GM12878 (cell line): ENCODE results near the gene EXOC4. TPM values are rescaled to one million over a fixed set of nuclear protein-coding genes. Genes with fewer than 3 reads are reported as not detected.

Experiments used
- ATAC-seq: fragments of 200-7000 bp; cut with Tn5 transposase; 3 replicates; pipeline ENCODE4 v1.9.1; 2020; ENCODE audit warnings: mild to moderate bottlenecking, moderate library complexity
- BruUV-seq: library from RNA; stranded (reverse); fragments of 400-500 nt; replicated peaks from 2 replicates; lab custom pipeline; 2021; lab: Mats Ljungman, UMichigan
- CTCF ChIA-PET: fragments of 300-600 bp; sonication (Branson Sonifier 250); formaldehyde crosslinking; extraction: SDS; loops from one replicate; lab custom pipeline; 2021; ENCODE audit warnings: inconsistent platforms; lab: Yijun Ruan, JAX
- POLR2A ChIA-PET: fragments of 350-600 bp; formaldehyde crosslinking; extraction: SDS; loops from one replicate; lab custom pipeline; 2021; ENCODE audit warnings: inconsistent platforms; lab: Charles Lee
- RAD21 ChIA-PET: fragments of 300-600 bp; sonication (Branson Sonifier 250); formaldehyde crosslinking; loops from one replicate; lab custom pipeline; 2023; ENCODE audit warnings: antibody characterized with exemption; ENCODE audit not compliant: unreplicated experiment; lab: Charles Lee
- SMC1A ChIA-PET: fragments of 300-600 bp; sonication (Branson Sonifier 250); formaldehyde crosslinking; loops from one replicate; lab custom pipeline; 2023; ENCODE audit not compliant: unreplicated experiment, uncharacterized antibody; lab: Charles Lee
- DNase-seq: peaks from one replicate; pipeline ENCODE4 v3.0.0-alpha.2; 2011; ENCODE audit warnings: low read depth, low spot score
- FAIRE-seq: peaks from 3 replicates; lab custom pipeline; 2011; peaks lifted over from hg19 to GRCh38; lab: Jason Lieb, UNC
- H2AFZ ChIP-seq: 2 replicates; pipeline ENCODE4 v1.6.0; 2011; ENCODE audit warnings: low read depth, low read length, control low read depth; ENCODE audit not compliant: control insufficient read depth
- H3K27ac ChIP-seq: 2 replicates; pipeline ENCODE4 v1.5.1; 2011; ENCODE audit warnings: control low read depth; ENCODE audit not compliant: control insufficient read depth, insufficient read depth
- H3K27me3 ChIP-seq, 2 experiments: replicated peaks in 1 of 2; 2 replicates each; pipeline versions ENCODE4 v1.6.0 to v1.6.1; 2011; ENCODE audit warnings: low read length in 1 of 2; ENCODE audit not compliant: control insufficient read depth in 2 of 2, insufficient read depth in 2 of 2
- H3K36me3 ChIP-seq, 2 experiments: 2 replicates each; pipeline ENCODE4 v1.5.1; 2011; ENCODE audit warnings: low read length in 1 of 2; ENCODE audit not compliant: control insufficient read depth in 2 of 2, insufficient read depth in 2 of 2
- H3K4me1 ChIP-seq: 2 replicates; pipeline ENCODE4 v1.6.1; 2011; ENCODE audit warnings: mild to moderate bottlenecking, low read length, moderate library complexity, mixed read lengths; ENCODE audit not compliant: control insufficient read depth, insufficient read depth
- H3K4me2 ChIP-seq: 2 replicates; pipeline ENCODE4 v1.6.0; 2011; ENCODE audit warnings: control low read depth; ENCODE audit not compliant: control insufficient read depth, insufficient read depth
- H3K4me3 ChIP-seq: fragments of 200-600 bp; sonication (generic); 2 replicates; pipeline ENCODE4 v1.5.1; 2016
- H3K79me2 ChIP-seq: 2 replicates; pipeline ENCODE4 v1.6.0; 2011; ENCODE audit warnings: low read length; ENCODE audit not compliant: control insufficient read depth, insufficient read depth
- H3K9ac ChIP-seq: 2 replicates; pipeline ENCODE4 v1.8.0; 2011; ENCODE audit warnings: low read length, control low read depth, mixed read lengths; ENCODE audit not compliant: control insufficient read depth, insufficient read depth
- H3K9me3 ChIP-seq: replicated peaks from 3 replicates; pipeline ENCODE4 v1.5.1; 2011; ENCODE audit warnings: mild to moderate bottlenecking, low read length; ENCODE audit not compliant: control insufficient read depth, insufficient read depth
- H4K20me1 ChIP-seq: 2 replicates; pipeline ENCODE4 v1.6.0; 2011; ENCODE audit not compliant: control insufficient read depth, insufficient read depth
- ASH2L ChIP-seq: fragments of 300-600, 200-600 bp; sonication (generic); IDR thresholded peaks from 2 replicates; pipeline ENCODE4 v1.6.1; 2017; ENCODE audit warnings: low read depth, mild to moderate bottlenecking, borderline replicate concordance
- BHLHE40 ChIP-seq, 2 experiments: fragments of 450-650 bp in 1 of 2; IDR thresholded peaks; 2 replicates each; pipeline ENCODE4 v1.6.1; 2011 to 2017; ENCODE audit warnings: low read depth in 2 of 2, borderline replicate concordance in 1 of 2, improper control_type of control experiment in 1 of 2, low read length in 1 of 2, mild to moderate bottlenecking in 1 of 2
- CBX3 ChIP-seq: fragments of 200-600 bp; sonication (generic); IDR thresholded peaks from 2 replicates; pipeline ENCODE4 v1.6.1; 2016; ENCODE audit warnings: low read depth, borderline replicate concordance
- CBX5 ChIP-seq: sonication (generic); IDR thresholded peaks from 2 replicates; pipeline ENCODE4 v1.6.1; 2016; ENCODE audit warnings: low read depth, moderate library complexity, mild to moderate bottlenecking, inconsistent platforms
- CREB1 ChIP-seq: IDR thresholded peaks from 2 replicates; pipeline ENCODE4 v1.6.1; 2012; ENCODE audit warnings: low read depth, mild to moderate bottlenecking, inconsistent platforms
- E2F8 ChIP-seq: fragments of 450-650 bp; IDR thresholded peaks from 2 replicates; pipeline ENCODE4 v1.6.1; 2018; ENCODE audit warnings: mild to moderate bottlenecking, low read depth, moderate library complexity; ENCODE audit not compliant: partially characterized antibody
- ESRRA ChIP-seq: IDR thresholded peaks from 2 replicates; pipeline ENCODE4 v1.6.1; 2012; ENCODE audit warnings: mild to moderate bottlenecking, low read length, improper control_type of control experiment
- IKZF2 ChIP-seq, 2 experiments: fragments of 450-650 bp; IDR thresholded peaks; 2 replicates each; pipeline ENCODE4 v1.6.1; 2017; ENCODE audit warnings: mild to moderate bottlenecking in 2 of 2, moderate library complexity in 2 of 2
- KLF5 ChIP-seq: fragments of 450-650 bp; IDR thresholded peaks from 2 replicates; pipeline ENCODE4 v1.6.1; 2014; ENCODE audit warnings: mild to moderate bottlenecking; ENCODE audit not compliant: partially characterized antibody
- NFYB ChIP-seq: IDR thresholded peaks from 2 replicates; pipeline ENCODE4 v1.6.1; 2011; ENCODE audit warnings: low read depth, mild to moderate bottlenecking, low read length, improper control_type of control experiment, moderate library complexity; ENCODE audit not compliant: insufficient read depth
- SMAD5 ChIP-seq: IDR thresholded peaks from 2 replicates; pipeline ENCODE4 v1.6.1; 2016; ENCODE audit warnings: antibody characterized with exemption, low read depth
- SUZ12 ChIP-seq: fragments of 200-600 bp; sonication (generic); IDR thresholded peaks from one replicate; pipeline ENCODE4 v1.6.1; 2018; ENCODE audit warnings: antibody characterized with exemption, mild to moderate bottlenecking; ENCODE audit not compliant: unreplicated experiment
- YY1 ChIP-seq: IDR thresholded peaks from 2 replicates; pipeline ENCODE4 v1.6.1; 2011; ENCODE audit warnings: low read depth, mild to moderate bottlenecking, low read length
- ZBTB40 ChIP-seq: fragments of 450-650 bp; IDR thresholded peaks from 2 replicates; pipeline ENCODE4 v1.6.1; 2016; ENCODE audit warnings: mild to moderate bottlenecking, moderate library complexity, borderline replicate concordance
- ZNF207 ChIP-seq: fragments of 450-650 bp; IDR thresholded peaks from 2 replicates; pipeline ENCODE4 v1.6.1; 2014; ENCODE audit warnings: antibody characterized with exemption, mild to moderate bottlenecking, borderline replicate concordance
- WGBS: methylation state at CpG from one replicate; pipeline ENCODE4 v1.1.6; 2016; ENCODE audit warnings: low lambda C conversion rate; ENCODE audit not compliant: insufficient replicate concordance, insufficient coverage; ENCODE audit errors: missing lambda C conversion rate; 5-methylcytosine and 5-hydroxymethylcytosine counted together
- in situ Hi-C: fragments of 300-500 bp; cut with MboI; formaldehyde crosslinking; loops from 9 replicates; pipeline ENCODE4 v1.14.3; 2018; ENCODE audit warnings: mixed read lengths
- intact Hi-C: fragments of 100-400 bp; cut with micrococcal nuclease; formaldehyde crosslinking; loops from one replicate; pipeline ENCODE4 v1.14.2; 2022; ENCODE audit not compliant: unreplicated experiment
- polyA plus RNA-seq, 11 experiments: library from polyadenylated mRNA; depleted of rRNA in 4 of 11; unstranded in 6 of 11; stranded (reverse) in 5 of 11; fragments of >200 nt; fragmentation: Nextera tagmentation in 4 of 11; fragmentation: Illumina TruSeq in 1 of 11; extraction: Ambion mirVana in 4 of 11; extraction: Trizol in 1 of 11; gene quantifications; 1 replicate in 1 of 11; 2 replicates in 10 of 11; pipeline versions ENCODE4 v1.2.1 to v1.2.3, GENCODE V29; 2011 to 2016; ENCODE audit warnings: inconsistent platforms in 2 of 11, missing spikeins in 2 of 11, low read depth in 1 of 11
- total RNA-seq, 4 experiments: library from RNA; depleted of rRNA in 3 of 4; stranded (reverse); fragments of >200 nt in 3 of 4; fragmentation: Illumina TruSeq in 1 of 4; extraction: Trizol in 1 of 4; gene quantifications; 2 replicates each; pipeline versions ENCODE4 v1.2.1 to v1.2.3, GENCODE V29; 2013 to 2021

The EXOC4 gene
- total and polyA plus RNA-seq, 10 of the 15 experiments (the other 5 are each of a cell fraction or from before 2014, with no cell fraction given), result 13.2 to 44.5 (median 29.6) TPM

- FAIRE-seq, result no peak
These were observed 493.4 kb downstream of the EXOC4 start for GRCh38 chr7:133746305-133746704.

GRCh38 chr7:133746847-133747246 lies 494.0 kb downstream of the EXOC4 start:
- intact Hi-C loops, result no loop called here
- no peak overlapping the region for H2AFZ ChIP-seq
- WGBS, result 46% methylated on average over 2 of the region's 2 CpGs
- ATAC-seq (no peak), FAIRE-seq (no peak), DNase-seq (no peak)
- ChIA-PET POLR2A (no interaction called here), SMC1A (no interaction called here), CTCF (no interaction called here), RAD21 (no interaction called here)
- H3K9me3 ChIP-seq, result no peaks in the 10 kb centered on the region
- no peaks in the 10 kb centered on the region for H3K27me3 ChIP-seq
- in situ Hi-C loops, result no loop called here
- H3K4me3 ChIP-seq, result no peak overlapping the region
- no peak overlapping the region for H3K27ac ChIP-seq
- H3K4me2 ChIP-seq, result no peak overlapping the region
- H3K79me2 ChIP-seq, result no peaks in the 10 kb centered on the region
- H3K4me1 ChIP-seq, result no peaks in the 10 kb centered on the region
- H3K36me3 ChIP-seq, result no peaks in the 10 kb centered on the region
- no TSS peak for BruUV-seq
- H4K20me1 ChIP-seq, result no peaks in the 10 kb centered on the region
- H3K9ac ChIP-seq, result no peak overlapping the region
- TF ChIP-seq SUZ12 (no peak), ESRRA (no peak), ZNF207 (no peak), E2F8 (no peak), CBX5 (no peak), IKZF2 (IDR thresholded peaks at IDR 0.05) (no peak), KLF5 (no peak), ZBTB40 (no peak)

More at GRCh38 chr7:133746305-133746704, 493.4 kb downstream of the EXOC4 start:
- CTCF ChIA-PET, result no interaction called here
- no peaks in the 10 kb centered on the region for H3K27me3 ChIP-seq
- no peaks in the 10 kb centered on the region for H3K9me3 ChIP-seq
- SMC1A ChIA-PET, result interaction anchor here (0.8 kb wide), 1 partner anchor 16 kb away, joined by 3 read pairs; no protein-coding TSS in a partner anchor
- POLR2A ChIA-PET, result no interaction called here
- WGBS, result 97% methylated on average over 3 of the region's 3 CpGs
- in situ Hi-C loops (no loop called here), intact Hi-C loops (no loop called here)
- no peaks in the 10 kb centered on the region for H3K36me3 ChIP-seq
- H3K4me1 ChIP-seq, result no peaks in the 10 kb centered on the region
- ATAC-seq (no peak), DNase-seq (no peak)
- RAD21 ChIA-PET, result no interaction called here
- no TSS peak for BruUV-seq
- no peaks in the 10 kb centered on the region for H4K20me1 ChIP-seq
- TF ChIP-seq SMAD5 (no peak), ASH2L (no peak), CREB1 (no peak), BHLHE40 (IDR thresholded peaks at IDR 0.05; ENCODE audit: borderline replicate concordance in 1 of 2, low read depth in 2 of 2, low read length in 1 of 2) (no peak), YY1 (no peak), CBX3 (no peak), NFYB (no peak)
- H3K4me3 ChIP-seq, result no peak overlapping the region
- H3K4me2 ChIP-seq, result no peak overlapping the region
- H3K27ac ChIP-seq, result no peak overlapping the region
- no peaks in the 10 kb centered on the region for H3K79me2 ChIP-seq
- H2AFZ ChIP-seq, result no peak overlapping the region
- H3K9ac ChIP-seq, result no peak overlapping the region
